ENCODE measurements around the gene CHMP4A.

GRCh38 chr14:24172261-24172860 lies 40.9 kb downstream of the CHMP4A start:
- TF ChIP-seq EZH2 (IDR thresholded peaks at IDR 0.05) = no peak
- no peak for TF ChIP-seq CTCF (IDR thresholded peaks at IDR 0.05 in 2 of 3, conservative IDR thresholded peaks at IDR 0.05 in 1 of 3; ENCODE audit: borderline replicate concordance in 1 of 3, insufficient read depth in 1 of 3, low read depth in 2 of 3, low read length in 2 of 3)
- TF ChIP-seq POLR2A (IDR thresholded peaks at IDR 0.05; ENCODE audit: borderline replicate concordance, extremely low read depth, insufficient read depth, insufficient read length) = no peak
- no peak for TF ChIP-seq REST (IDR thresholded peaks at IDR 0.05; ENCODE audit: low read depth)
- no peak for TF ChIP-seq ZNF274 (IDR thresholded peaks at IDR 0.05; ENCODE audit: low read depth, low read length)

All from HCT116 (cell line).